ENCODE measurements around the gene CDPF1. TPM values are rescaled to one million over a fixed set of nuclear protein-coding genes. Genes with fewer than 3 reads are reported as not detected.
A peak's percentile ranks its signal among the peaks of the same experiment; 100 is the strongest.

Gene CDPF1
- total RNA-seq, 1 donor from 2014 or later = 3.6 TPM

DNA sequence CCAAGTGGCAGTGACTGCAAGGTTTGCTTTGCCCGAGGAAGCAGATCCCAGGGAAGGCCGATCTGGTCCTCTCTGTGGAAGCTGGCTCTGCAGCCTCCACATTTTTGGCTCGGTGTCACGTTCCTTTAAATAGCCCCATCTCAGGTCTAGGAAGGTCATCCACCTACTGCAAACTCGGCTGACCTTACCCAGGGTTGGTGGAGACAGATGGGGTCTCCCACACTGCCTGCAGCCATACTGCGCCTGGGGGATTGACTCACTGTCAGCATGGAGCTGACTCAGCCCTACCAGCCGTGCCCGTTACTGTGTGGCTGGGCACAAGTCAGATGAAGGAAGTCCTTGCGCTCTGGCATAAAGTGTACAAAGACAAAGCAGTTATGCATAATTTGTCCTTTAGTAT, 16.9 kb downstream of the CDPF1 start:
- peak; percentile 46 to 80 for DNase-seq (ENCODE audit: low spot score in 2 of 2)
- Histone ChIP-seq H3K4me1 (peaks cover 3 to 8% of the 10 kb centered on the region in 2 donors), H3K4me3 (no peak overlapping the region), H3K9me3 (no peaks in the 10 kb centered on the region), H3K36me3 (peaks cover 4 to 38% of the 10 kb centered on the region in 2 donors), H3K27me3 (no peaks in the 10 kb centered on the region), H3K27ac (peak overlapping the region in 1 of 2 donors; percentile 53)
- intact Hi-C loops (cut with DNase I) = no loop called here
- TF ChIP-seq, protein P1, sequence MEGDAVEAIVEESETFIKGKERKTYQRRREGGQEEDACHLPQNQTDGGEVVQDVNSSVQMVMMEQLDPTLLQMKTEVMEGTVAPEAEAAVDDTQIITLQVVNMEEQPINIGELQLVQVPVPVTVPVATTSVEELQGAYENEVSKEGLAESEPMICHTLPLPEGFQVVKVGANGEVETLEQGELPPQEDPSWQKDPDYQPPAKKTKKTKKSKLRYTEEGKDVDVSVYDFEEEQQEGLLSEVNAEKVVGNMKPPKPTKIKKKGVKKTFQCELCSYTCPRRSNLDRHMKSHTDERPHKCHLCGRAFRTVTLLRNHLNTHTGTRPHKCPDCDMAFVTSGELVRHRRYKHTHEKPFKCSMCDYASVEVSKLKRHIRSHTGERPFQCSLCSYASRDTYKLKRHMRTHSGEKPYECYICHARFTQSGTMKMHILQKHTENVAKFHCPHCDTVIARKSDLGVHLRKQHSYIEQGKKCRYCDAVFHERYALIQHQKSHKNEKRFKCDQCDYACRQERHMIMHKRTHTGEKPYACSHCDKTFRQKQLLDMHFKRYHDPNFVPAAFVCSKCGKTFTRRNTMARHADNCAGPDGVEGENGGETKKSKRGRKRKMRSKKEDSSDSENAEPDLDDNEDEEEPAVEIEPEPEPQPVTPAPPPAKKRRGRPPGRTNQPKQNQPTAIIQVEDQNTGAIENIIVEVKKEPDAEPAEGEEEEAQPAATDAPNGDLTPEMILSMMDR (IDR thresholded peaks at IDR 0.05) = no peak

GRCh38 chr22:46230262-46230901, 19.7 kb downstream of the CDPF1 start:
- Histone ChIP-seq H3K9me3 (no peaks in the 10 kb centered on the region), H3K27me3 (no peaks in the 10 kb centered on the region), H3K4me3 (no peak overlapping the region), H3K4me1 (peaks cover 3 to 8% of the 10 kb centered on the region in 2 donors), H3K36me3 (peaks cover 8 to 13% of the 10 kb centered on the region in 2 donors), H3K27ac (no peak overlapping the region)
- TF ChIP-seq, protein P1 (IDR thresholded peaks at IDR 0.05) = no peak
- no peak for DNase-seq (ENCODE audit: low spot score in 2 of 2)
- intact Hi-C loops (cut with DNase I) = no loop called here

DNA sequence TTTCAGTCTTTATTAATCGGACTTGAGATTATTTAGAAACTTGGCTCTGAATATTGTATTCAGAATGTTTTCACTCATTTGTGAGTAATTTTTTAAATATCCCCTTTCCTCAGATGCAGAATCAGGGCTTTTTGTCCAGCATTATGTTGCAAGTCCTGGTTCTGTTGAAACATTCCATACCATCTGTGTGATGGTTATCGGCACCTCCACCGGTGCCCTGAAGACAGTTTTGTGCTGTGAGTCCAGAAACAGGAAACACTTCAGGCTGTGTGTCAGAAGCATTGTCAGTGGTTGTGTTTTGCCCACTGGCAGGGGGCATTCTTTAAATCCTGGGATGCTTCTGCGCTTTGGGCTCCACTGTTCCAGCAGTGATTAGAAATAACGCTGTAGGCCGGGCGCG, 20.4 kb downstream of the CDPF1 start:
- Histone ChIP-seq H3K4me1 (peaks cover 3 to 8% of the 10 kb centered on the region in 2 donors), H3K36me3 (peaks cover 10 to 12% of the 10 kb centered on the region in 2 donors), H3K4me3 (no peak overlapping the region), H3K27me3 (no peaks in the 10 kb centered on the region), H3K9me3 (no peaks in the 10 kb centered on the region), H3K27ac (no peak overlapping the region)
- intact Hi-C loops (cut with DNase I) = no loop called here
- no peak for DNase-seq (ENCODE audit: low spot score in 2 of 2)
- TF ChIP-seq, protein P1 (IDR thresholded peaks at IDR 0.05) = no peak

DNA sequence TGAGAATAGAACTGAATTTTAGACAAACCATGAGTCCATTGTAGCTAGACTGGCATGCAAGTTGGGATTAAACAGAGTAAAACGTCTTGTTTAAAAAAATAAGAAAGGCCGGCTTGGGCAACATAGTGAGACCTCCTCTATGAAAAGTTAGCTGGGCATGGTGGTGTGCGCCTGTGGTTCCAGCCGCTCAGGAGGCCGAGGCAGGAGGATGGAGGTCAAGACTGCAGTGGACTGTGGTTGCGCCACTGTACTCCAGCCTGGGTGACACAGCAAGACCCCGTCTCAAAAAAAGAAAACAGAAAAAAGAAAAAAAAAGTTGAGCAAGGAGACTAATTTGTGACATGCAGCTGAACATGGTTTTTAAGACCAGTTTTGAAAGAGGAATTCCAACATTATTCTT, 23.5 kb downstream of the CDPF1 start:
- Histone ChIP-seq H3K4me1 (no peaks in the 10 kb centered on the region), H3K9me3 (no peaks in the 10 kb centered on the region), H3K27me3 (no peaks in the 10 kb centered on the region), H3K4me3 (no peak overlapping the region), H3K27ac (no peak overlapping the region), H3K36me3 (peaks cover 13 to 18% of the 10 kb centered on the region in 2 donors)
- TF ChIP-seq, protein P1 (IDR thresholded peaks at IDR 0.05) = no peak
- intact Hi-C loops (cut with DNase I) = no loop called here
- no peak for DNase-seq (ENCODE audit: low spot score in 2 of 2)

- Histone ChIP-seq H3K27me3 (no peaks in the 10 kb centered on the region), H3K4me3 (no peak overlapping the region), H3K4me1 (no peaks in the 10 kb centered on the region), H3K36me3 (peaks cover 20 to 27% of the 10 kb centered on the region in 2 donors), H3K27ac (no peak overlapping the region), H3K9me3 (no peaks in the 10 kb centered on the region)
- intact Hi-C loops (cut with DNase I) = no loop called here
- DNase-seq (ENCODE audit: low spot score in 2 of 2) = no peak
- TF ChIP-seq, protein P1 (IDR thresholded peaks at IDR 0.05) = no peak
Measured at GRCh38 chr22:46225631-46226030, 24.5 kb downstream of the CDPF1 start.
